Neuronal stem cell (in vitro differentiated cells): ENCODE results near the gene COL5A2.

Source experiments
- DNase-seq: peaks from one replicate; pipeline ENCODE4 v3.0.0-alpha.2; 2013; ENCODE audit warnings: low spot score
- H2AFZ ChIP-seq: one replicate; pipeline ENCODE4 v1.6.1; 2013; ENCODE audit warnings: mild to moderate bottlenecking, low read length, inconsistent platforms
- H2AK5ac ChIP-seq: 2 replicates; pipeline ENCODE4 v1.6.1; 2013; ENCODE audit warnings: low read depth, mild to moderate bottlenecking, inconsistent platforms, low read length, moderate library complexity, mixed read lengths
- H2BK120ac ChIP-seq: 2 replicates; pipeline ENCODE4 v1.6.1; 2013; ENCODE audit warnings: low read depth, mild to moderate bottlenecking, inconsistent platforms, low read length, moderate library complexity, mixed read lengths
- H2BK12ac ChIP-seq: one replicate; pipeline ENCODE4 v1.6.1; 2013; ENCODE audit warnings: low read length, inconsistent platforms
- H2BK15ac ChIP-seq: 2 replicates; pipeline ENCODE4 v1.6.1; 2013; ENCODE audit warnings: mild to moderate bottlenecking, low read length, inconsistent platforms, mixed read lengths
- H2BK5ac ChIP-seq: one replicate; pipeline ENCODE4 v1.6.1; 2013; ENCODE audit warnings: inconsistent platforms, mild to moderate bottlenecking, low read length, moderate library complexity
- H3K14ac ChIP-seq: one replicate; pipeline ENCODE4 v1.6.1; 2013; ENCODE audit warnings: low read length, inconsistent platforms
- H3K18ac ChIP-seq: 2 replicates; pipeline ENCODE4 v1.6.1; 2013; ENCODE audit warnings: low read length, inconsistent platforms
- H3K23ac ChIP-seq: 2 replicates; pipeline ENCODE4 v1.6.1; 2013; ENCODE audit warnings: low read depth, mild to moderate bottlenecking, mixed read lengths, low read length, inconsistent platforms; ENCODE audit not compliant: poor library complexity
- H3K27ac ChIP-seq: replicated peaks from 3 replicates; pipeline ENCODE4 v1.5.1; 2013; ENCODE audit warnings: low read length, inconsistent platforms
- H3K27me3 ChIP-seq, 3 experiments: 2 replicates each; pipeline ENCODE4 v1.6.1; 2013; ENCODE audit warnings: low read length in 3 of 3, mild to moderate bottlenecking in 2 of 3, inconsistent platforms in 1 of 3, low read depth in 1 of 3, mixed read lengths in 1 of 3, moderate library complexity in 1 of 3; ENCODE audit not compliant: control insufficient read depth in 3 of 3, insufficient read depth in 3 of 3
- H3K36me3 ChIP-seq, 2 donors: replicated peaks in 1 of 2; 2 replicates each; pipeline ENCODE4 v1.6.1; 2013; ENCODE audit warnings: low read length in 2 of 2; ENCODE audit not compliant: control insufficient read depth in 2 of 2, insufficient read depth in 2 of 2
- H3K4ac ChIP-seq: 2 replicates; pipeline ENCODE4 v1.6.1; 2013; ENCODE audit warnings: inconsistent platforms, mild to moderate bottlenecking, low read length, moderate library complexity
- H3K4me1 ChIP-seq, 2 donors: 1 replicate in 1 of 2; 2 replicates in 1 of 2; pipeline ENCODE4 v1.6.1; 2013; ENCODE audit warnings: low read length in 2 of 2, low read depth in 1 of 2; ENCODE audit not compliant: control insufficient read depth in 2 of 2, insufficient read depth in 1 of 2
- H3K4me2 ChIP-seq: one replicate; pipeline ENCODE4 v1.6.1; 2013; ENCODE audit warnings: mild to moderate bottlenecking, low read length, inconsistent platforms; ENCODE audit not compliant: insufficient read depth, poor library complexity, severe bottlenecking
- H3K4me3 ChIP-seq, 2 donors: 2 replicates each; pipeline ENCODE4 v1.5.1; 2013; ENCODE audit warnings: low read length in 2 of 2, mild to moderate bottlenecking in 2 of 2, inconsistent platforms in 1 of 2, moderate library complexity in 1 of 2
- H3K79me1 ChIP-seq: one replicate; pipeline ENCODE4 v1.6.1; 2013; ENCODE audit warnings: low read depth, mild to moderate bottlenecking, inconsistent platforms, low read length, moderate library complexity
- H3K9ac ChIP-seq: one replicate; pipeline ENCODE4 v1.6.1; 2013; ENCODE audit warnings: mild to moderate bottlenecking, low read depth, low read length, inconsistent platforms; ENCODE audit not compliant: poor library complexity
- H3K9me3 ChIP-seq, 2 donors: replicated peaks in 1 of 2; 2 replicates each; pipeline versions ENCODE3 to v1.6.1; 2013; ENCODE audit warnings: low read length in 2 of 2, mild to moderate bottlenecking in 2 of 2, inconsistent platforms in 1 of 2, low read depth in 1 of 2, mixed read lengths in 1 of 2, moderate library complexity in 1 of 2; ENCODE audit not compliant: control insufficient read depth in 2 of 2, insufficient read depth in 1 of 2
- H4K8ac ChIP-seq: one replicate; pipeline ENCODE4 v1.6.1; 2013; ENCODE audit warnings: low read depth, mild to moderate bottlenecking, inconsistent platforms, low read length, moderate library complexity
- H4K91ac ChIP-seq: one replicate; pipeline ENCODE4 v1.6.1; 2013; ENCODE audit warnings: low read length, low read depth, mild to moderate bottlenecking, inconsistent platforms; ENCODE audit not compliant: poor library complexity
- WGBS, 2 donors: extraction: QIAGEN DNeasy Blood & Tissue Kit; methylation state at CpG; one replicate each; pipeline ENCODE4 v1.1.7; 2013; ENCODE audit warnings: missing lambda C conversion rate in 2 of 2, mixed read lengths in 1 of 2; ENCODE audit not compliant: insufficient read length in 2 of 2, insufficient replicate concordance in 1 of 2; ENCODE audit errors: extremely low coverage in 2 of 2; 5-methylcytosine and 5-hydroxymethylcytosine counted together

COL5A2 gene

GRCh38 chr2:189157456-189157855, 22.1 kb downstream of the COL5A2 start:
- Histone ChIP-seq H2BK120ac (no peak overlapping the region), H3K36me3 (no peaks in the 10 kb centered on the region), H2BK15ac (no peak overlapping the region), H3K14ac (no peak overlapping the region), H3K18ac (no peak overlapping the region), H3K4me1 (peaks cover 0 to 2% of the 10 kb centered on the region in 2 donors), H3K9ac (no peak overlapping the region), H2BK12ac (no peak overlapping the region), H3K4me2 (no peak overlapping the region), H3K79me1 (no peaks in the 10 kb centered on the region), H2BK5ac (no peak overlapping the region), H2AFZ (no peak overlapping the region), H2AK5ac (no peak overlapping the region), H3K9me3 (peaks cover 0 to 2% of the 10 kb centered on the region in 2 donors), H3K27me3 (no peaks in the 10 kb centered on the region), H4K8ac (no peak overlapping the region), H3K4me3 (no peak overlapping the region), H4K91ac (no peak overlapping the region), H3K23ac (no peak overlapping the region), H3K4ac (no peak overlapping the region), H3K27ac (no peak overlapping the region)
- DNase-seq: no peak

- no CpG with 5 or more reads among the region's 1 CpG for WGBS, 2 donors
- H3K14ac ChIP-seq: no peak overlapping the region
- no peak overlapping the region for H3K9ac ChIP-seq
Measured at GRCh38 chr2:189155795-189156194, 23.8 kb downstream of the COL5A2 start.

GRCh38 chr2:189153619-189154018, 25.9 kb downstream of the COL5A2 start:
- Histone ChIP-seq H2BK15ac (no peak overlapping the region), H3K18ac (no peak overlapping the region), H3K27me3 (no peaks in the 10 kb centered on the region), H4K91ac (no peak overlapping the region), H3K9me3 (peaks cover 0 to 2% of the 10 kb centered on the region in 2 donors), H2BK12ac (no peak overlapping the region), H2BK5ac (no peak overlapping the region), H3K36me3 (no peaks in the 10 kb centered on the region), H3K79me1 (no peaks in the 10 kb centered on the region), H3K23ac (no peak overlapping the region), H3K9ac (no peak overlapping the region), H2AK5ac (no peak overlapping the region), H3K4me1 (peaks cover 0 to 4% of the 10 kb centered on the region in 2 donors), H3K4me3 (no peak overlapping the region), H2BK120ac (no peak overlapping the region), H3K27ac (no peak overlapping the region), H4K8ac (no peak overlapping the region), H3K14ac (no peak overlapping the region), H3K4ac (no peak overlapping the region), H2AFZ (no peak overlapping the region), H3K4me2 (peak overlapping the region; percentile 31)
- no CpG with 5 or more reads among the region's 2 CpGs for WGBS, 2 donors
- no peak for DNase-seq

More at GRCh38 chr2:189155795-189156194, 23.8 kb downstream of the COL5A2 start:
- H3K79me1 ChIP-seq: no peaks in the 10 kb centered on the region
- no peak overlapping the region for H3K23ac ChIP-seq
- H3K18ac ChIP-seq: no peak overlapping the region
- peaks cover 0 to 2% of the 10 kb centered on the region in 2 donors for H3K9me3 ChIP-seq
- H3K4me1 ChIP-seq: no peaks in the 10 kb centered on the region
- no peak overlapping the region for H4K91ac ChIP-seq
- no peak for DNase-seq
- no peak overlapping the region for H2AK5ac ChIP-seq
- H3K4ac ChIP-seq: no peak overlapping the region
- no peak overlapping the region for H2BK5ac ChIP-seq
- no peak overlapping the region for H4K8ac ChIP-seq
- no peak overlapping the region for H2BK120ac ChIP-seq
- H3K27me3 ChIP-seq: no peaks in the 10 kb centered on the region
- H2BK12ac ChIP-seq: no peak overlapping the region
- H3K4me3 ChIP-seq: no peak overlapping the region
- H2BK15ac ChIP-seq: no peak overlapping the region
- no peak overlapping the region for H3K27ac ChIP-seq
- H3K4me2 ChIP-seq: no peak overlapping the region
- no peaks in the 10 kb centered on the region for H3K36me3 ChIP-seq
- no peak overlapping the region for H2AFZ ChIP-seq

- Histone ChIP-seq H2BK120ac (no peak overlapping the region), H3K36me3 (no peaks in the 10 kb centered on the region), H3K79me1 (no peaks in the 10 kb centered on the region), H2AFZ (no peak overlapping the region), H3K14ac (no peak overlapping the region), H3K4ac (no peak overlapping the region), H3K23ac (no peak overlapping the region), H3K9ac (no peak overlapping the region), H3K4me2 (no peak overlapping the region), H2BK5ac (no peak overlapping the region), H4K8ac (no peak overlapping the region), H3K18ac (no peak overlapping the region), H2AK5ac (no peak overlapping the region), H2BK15ac (no peak overlapping the region), H3K4me3 (no peak overlapping the region), H3K27ac (no peak overlapping the region), H4K91ac (no peak overlapping the region), H3K27me3 (no peaks in the 10 kb centered on the region), H3K4me1 (peaks cover 0 to 4% of the 10 kb centered on the region in 2 donors), H3K9me3 (peaks cover 0 to 2% of the 10 kb centered on the region in 2 donors), H2BK12ac (no peak overlapping the region)
- WGBS, 2 donors: no CpG with 5 or more reads among the region's 3 CpGs
- DNase-seq: no peak
Measured at GRCh38 chr2:189152483-189152882, 27.1 kb downstream of the COL5A2 start.
